Naive thymus-derived CD4-positive, alpha-beta T cell (primary cell): ENCODE data around the gene SUCLG2. TPM values are rescaled to one million over a fixed set of nuclear protein-coding genes. Genes with fewer than 3 reads are reported as not detected.

Experiments used
- ATAC-seq: fragments of 150-1000 bp; cut with Tn5 transposase; 2 replicates; pipeline ENCODE4 v1.10.0; 2021; ENCODE audit warnings: mild to moderate bottlenecking, moderate library complexity
- CTCF ChIA-PET: fragments of 350-600 bp; sonication (Branson Sonifier 250); formaldehyde crosslinking; loops from one replicate; lab custom pipeline; 2021; ENCODE audit warnings: antibody characterized with exemption; lab: Charles Lee
- POLR2A ChIA-PET: fragments of 350-600 bp; sonication (Branson Sonifier 250); formaldehyde crosslinking; loops from one replicate; lab custom pipeline; 2021; ENCODE audit warnings: antibody characterized with exemption, inconsistent platforms; lab: Charles Lee
- DNase-seq, 9 donors: peaks; one replicate each; pipeline versions ENCODE4 v3.0.0 to v3.0.0-alpha.2; 2020 to 2022; ENCODE audit warnings: mixed read lengths in 1 of 9
- H3K27ac ChIP-seq: one replicate; pipeline ENCODE4 v1.7.0; 2013; ENCODE audit warnings: mild to moderate bottlenecking, low read depth, low read length, moderate library complexity
- H3K27me3 ChIP-seq, 2 donors: one replicate each; pipeline ENCODE4 v1.7.0; 2013; ENCODE audit warnings: low read length in 2 of 2, mild to moderate bottlenecking in 2 of 2, moderate library complexity in 2 of 2; ENCODE audit not compliant: control insufficient read depth in 2 of 2, insufficient read depth in 2 of 2
- H3K36me3 ChIP-seq, 3 experiments: 1 replicate in 2 of 3; 2 replicates in 1 of 3; pipeline ENCODE4 v1.7.0; 2013; ENCODE audit warnings: low read length in 3 of 3, mild to moderate bottlenecking in 3 of 3, moderate library complexity in 1 of 3; ENCODE audit not compliant: insufficient read depth in 3 of 3, control insufficient read depth in 2 of 3
- H3K4me1 ChIP-seq, 2 donors: one replicate each; pipeline ENCODE4 v1.7.0; 2013; ENCODE audit warnings: low read length in 2 of 2, mild to moderate bottlenecking in 2 of 2, moderate library complexity in 1 of 2; ENCODE audit not compliant: control insufficient read depth in 2 of 2, insufficient read depth in 2 of 2
- H3K4me3 ChIP-seq: 2 replicates; pipeline ENCODE4 v1.7.0; 2013; ENCODE audit warnings: mild to moderate bottlenecking, low read length
- H3K9me3 ChIP-seq, 3 experiments: 1 replicate in 2 of 3; 2 replicates in 1 of 3; pipeline ENCODE4 v1.7.0; 2013; ENCODE audit warnings: low read length in 3 of 3; ENCODE audit not compliant: control insufficient read depth in 2 of 3
- H3K27ac Mint-ChIP-seq, 9 donors: one replicate each; pipeline ENCODE4 v1.8.0; 2020 to 2022; ENCODE audit warnings: mixed read lengths in 9 of 9, mild to moderate bottlenecking in 8 of 9, moderate library complexity in 5 of 9, inconsistent platforms in 2 of 9
- H3K27me3 Mint-ChIP-seq, 5 donors: one replicate each; pipeline ENCODE4 v1.8.0; 2021 to 2022; ENCODE audit warnings: mixed read lengths in 5 of 5, mild to moderate bottlenecking in 1 of 5
- H3K36me3 Mint-ChIP-seq, 5 donors: one replicate each; pipeline ENCODE4 v1.8.0; 2020 to 2022; ENCODE audit warnings: mixed read lengths in 5 of 5, mild to moderate bottlenecking in 3 of 5, inconsistent platforms in 1 of 5
- H3K4me1 Mint-ChIP-seq, 7 donors: one replicate each; pipeline ENCODE4 v1.8.0; 2020 to 2022; ENCODE audit warnings: mixed read lengths in 7 of 7, mild to moderate bottlenecking in 3 of 7, inconsistent platforms in 1 of 7
- H3K4me3 Mint-ChIP-seq, 10 donors: one replicate each; pipeline ENCODE4 v1.8.0; 2020 to 2022; ENCODE audit warnings: mild to moderate bottlenecking in 10 of 10, mixed read lengths in 10 of 10, moderate library complexity in 6 of 10, inconsistent platforms in 2 of 10
- H3K9me3 Mint-ChIP-seq, 11 donors: one replicate each; pipeline ENCODE4 v1.8.0; 2020 to 2022; ENCODE audit warnings: mixed read lengths in 11 of 11, mild to moderate bottlenecking in 4 of 11, inconsistent platforms in 1 of 11, moderate library complexity in 1 of 11
- intact Hi-C, 2 donors: fragments of 100-400 bp; cut with micrococcal nuclease; formaldehyde crosslinking; loops; one replicate each; pipeline ENCODE4 v1.15.1; 2023
- polyA plus RNA-seq, 2 donors: library from polyadenylated mRNA; unstranded; fragments of 300-500 nt; fragmentation: Illumina TruSeq; gene quantifications; one replicate each; pipeline ENCODE4 v1.2.3, GENCODE V29; 2021
- total RNA-seq, 6 experiments: library from RNA in 5 of 6; stranded (reverse) in 5 of 6; gene quantifications; 1 replicate in 5 of 6; 2 replicates in 1 of 6; pipeline ENCODE4 v1.2.3 and lab custom pipeline; 2021 to 2026

SUCLG2 gene
- total and polyA plus RNA-seq, 7 experiments from 2014 or later: 49.7 to 97.9 (median 64.7) TPM

GRCh38 chr3:67453628-67454027 is 200.8 kb downstream of the SUCLG2 start:
- POLR2A ChIA-PET: no interaction called here
- ATAC-seq (no peak), DNase-seq (no peak)
- Histone ChIP-seq H3K4me1 (no peaks in the 10 kb centered on the region), H3K9me3 (no peaks in the 10 kb centered on the region), H3K27me3 (no peaks in the 10 kb centered on the region), H3K36me3 (no peaks in the 10 kb centered on the region), H3K27ac (no peak overlapping the region), H3K4me3 (no peak overlapping the region)
- Mint-ChIP-seq H3K4me1 (peaks cover 2 to 17% (median 7%) of the 10 kb centered on the region in 7 donors), H3K4me3 (no peak overlapping the region), H3K36me3 (peaks cover 5 to 54% (median 30%) of the 10 kb centered on the region in 5 donors), H3K27ac (peak overlapping the region in 1 of 9 donors; percentile 26), H3K9me3 (peaks cover 0 to 2% (median 0%) of the 10 kb centered on the region in 11 donors), H3K27me3 (no peaks in the 10 kb centered on the region)
- intact Hi-C loops: no loop called here
- CTCF ChIA-PET: no interaction called here

- peak overlapping the region in 1 of 9 donors; percentile 31 for H3K27ac Mint-ChIP-seq
- H3K4me3 ChIP-seq: no peak overlapping the region
- H3K4me1 Mint-ChIP-seq: peaks cover 0 to 13% (median 0%) of the 10 kb centered on the region in 7 donors
- peaks cover 0 to 2% (median 0%) of the 10 kb centered on the region in 11 donors for H3K9me3 Mint-ChIP-seq
- H3K4me1 ChIP-seq: no peaks in the 10 kb centered on the region
- POLR2A ChIA-PET: no interaction called here
- H3K27ac ChIP-seq: no peak overlapping the region
- no peak for DNase-seq
- H3K4me3 Mint-ChIP-seq: no peak overlapping the region
- no peaks in the 10 kb centered on the region for H3K27me3 ChIP-seq
- no peak for ATAC-seq
- no peaks in the 10 kb centered on the region for H3K9me3 ChIP-seq
- H3K27me3 Mint-ChIP-seq: no peaks in the 10 kb centered on the region
- intact Hi-C loops: no loop called here
- CTCF ChIA-PET: no interaction called here
- H3K36me3 Mint-ChIP-seq: peaks cover 5 to 38% (median 17%) of the 10 kb centered on the region in 5 donors
- H3K36me3 ChIP-seq: no peaks in the 10 kb centered on the region
Measured at GRCh38 chr3:67450153-67450552, 204.3 kb downstream of the SUCLG2 start.

- intact Hi-C loops: no loop called here
- H3K27ac Mint-ChIP-seq: peak overlapping the region in 1 of 9 donors; percentile 21
Measured at GRCh38 chr3:67447393-67447792, 207.0 kb downstream of the SUCLG2 start.

GRCh38 chr3:67437789-67438188 is 216.6 kb downstream of the SUCLG2 start:
- Histone ChIP-seq H3K9me3 (no peaks in the 10 kb centered on the region), H3K27me3 (no peaks in the 10 kb centered on the region), H3K27ac (no peak overlapping the region), H3K4me3 (no peak overlapping the region), H3K36me3 (peaks cover 0 to 9% (median 0%) of the 10 kb centered on the region in 3 experiments), H3K4me1 (no peaks in the 10 kb centered on the region)
- POLR2A ChIA-PET: no interaction called here
- ATAC-seq (no peak), DNase-seq (no peak)
- intact Hi-C loops: no loop called here
- H3K27ac Mint-ChIP-seq: peak overlapping the region in 1 of 9 donors; percentile 46
- CTCF ChIA-PET: no interaction called here
- H3K4me3 Mint-ChIP-seq: no peak overlapping the region
- peaks cover 0 to 14% (median 4%) of the 10 kb centered on the region in 11 donors for H3K9me3 Mint-ChIP-seq
- H3K27me3 Mint-ChIP-seq: no peaks in the 10 kb centered on the region
- peaks cover 0 to 34% (median 27%) of the 10 kb centered on the region in 7 donors for H3K4me1 Mint-ChIP-seq
- peaks cover 20 to 71% (median 64%) of the 10 kb centered on the region in 5 donors for H3K36me3 Mint-ChIP-seq

More at GRCh38 chr3:67447393-67447792, 207.0 kb downstream of the SUCLG2 start:
- Histone ChIP-seq H3K36me3 (no peaks in the 10 kb centered on the region), H3K9me3 (no peaks in the 10 kb centered on the region), H3K27ac (no peak overlapping the region), H3K4me3 (no peak overlapping the region), H3K27me3 (no peaks in the 10 kb centered on the region), H3K4me1 (no peaks in the 10 kb centered on the region)
- Mint-ChIP-seq H3K4me1 (peaks cover 0 to 12% (median 0%) of the 10 kb centered on the region in 7 donors), H3K36me3 (peaks cover 5 to 25% (median 16%) of the 10 kb centered on the region in 5 donors), H3K4me3 (no peak overlapping the region), H3K9me3 (peaks cover 0 to 5% (median 3%) of the 10 kb centered on the region in 11 donors), H3K27me3 (no peaks in the 10 kb centered on the region)
- ATAC-seq: no peak
- CTCF ChIA-PET: no interaction called here
- no peak for DNase-seq
- POLR2A ChIA-PET: no interaction called here

GRCh38 chr3:67437090-67437489 is 217.3 kb downstream of the SUCLG2 start:
- ChIA-PET POLR2A (no interaction called here), CTCF (interaction anchor here (0.7 kb wide), 1 partner anchor 56 kb away, joined by 4 read pairs; no protein-coding TSS in a partner anchor)
- DNase-seq (no peak), ATAC-seq (no peak)
- H3K27ac Mint-ChIP-seq: peak overlapping the region in 1 of 9 donors; percentile 69
- peaks cover 0 to 19% (median 5%) of the 10 kb centered on the region in 11 donors for H3K9me3 Mint-ChIP-seq
- intact Hi-C loops: no loop called here
- H3K4me3 Mint-ChIP-seq: no peak overlapping the region
- H3K4me3 ChIP-seq: no peak overlapping the region
- H3K36me3 ChIP-seq: peaks cover 0 to 10% (median 0%) of the 10 kb centered on the region in 3 experiments
- peaks cover 18 to 74% (median 67%) of the 10 kb centered on the region in 5 donors for H3K36me3 Mint-ChIP-seq
- H3K9me3 ChIP-seq: no peaks in the 10 kb centered on the region
- no peaks in the 10 kb centered on the region for H3K4me1 ChIP-seq
- no peaks in the 10 kb centered on the region for H3K27me3 ChIP-seq
- no peak overlapping the region for H3K27ac ChIP-seq
- H3K27me3 Mint-ChIP-seq: no peaks in the 10 kb centered on the region
- peaks cover 0 to 36% (median 27%) of the 10 kb centered on the region in 7 donors for H3K4me1 Mint-ChIP-seq

- CTCF ChIA-PET: no interaction called here
- H3K27ac Mint-ChIP-seq: no peak overlapping the region
- peaks cover 2 to 31% (median 6%) of the 10 kb centered on the region in 11 donors for H3K9me3 Mint-ChIP-seq
- no peak for DNase-seq
- Histone ChIP-seq H3K9me3 (no peaks in the 10 kb centered on the region), H3K27ac (no peak overlapping the region), H3K4me1 (no peaks in the 10 kb centered on the region), H3K27me3 (no peaks in the 10 kb centered on the region), H3K4me3 (no peak overlapping the region), H3K36me3 (peaks cover 0 to 12% (median 3%) of the 10 kb centered on the region in 3 experiments)
- intact Hi-C loops: no loop called here
- H3K4me1 Mint-ChIP-seq: peaks cover 0 to 25% (median 19%) of the 10 kb centered on the region in 7 donors
- H3K36me3 Mint-ChIP-seq: peaks cover 8 to 72% (median 70%) of the 10 kb centered on the region in 5 donors
- POLR2A ChIA-PET: no interaction called here
- H3K4me3 Mint-ChIP-seq: no peak overlapping the region
- ATAC-seq: no peak
- no peaks in the 10 kb centered on the region for H3K27me3 Mint-ChIP-seq
Measured at GRCh38 chr3:67433109-67433508, 221.3 kb downstream of the SUCLG2 start.

- ChIA-PET POLR2A (no interaction called here), CTCF (no interaction called here)
- ATAC-seq: no peak
Measured at GRCh38 chr3:67431887-67432286, 222.5 kb downstream of the SUCLG2 start.

More at GRCh38 chr3:67431887-67432286, 222.5 kb downstream of the SUCLG2 start:
- Mint-ChIP-seq H3K4me1 (peaks cover 0 to 22% (median 16%) of the 10 kb centered on the region in 7 donors), H3K36me3 (peaks cover 9 to 74% (median 67%) of the 10 kb centered on the region in 5 donors), H3K27ac (no peak overlapping the region), H3K9me3 (peaks cover 0 to 31% (median 6%) of the 10 kb centered on the region in 11 donors), H3K4me3 (no peak overlapping the region), H3K27me3 (no peaks in the 10 kb centered on the region)
- intact Hi-C loops: no loop called here
- H3K4me1 ChIP-seq: no peaks in the 10 kb centered on the region
- no peak overlapping the region for H3K27ac ChIP-seq
- no peak for DNase-seq
- peaks cover 0 to 12% (median 3%) of the 10 kb centered on the region in 3 experiments for H3K36me3 ChIP-seq
- H3K9me3 ChIP-seq: no peaks in the 10 kb centered on the region
- H3K4me3 ChIP-seq: no peak overlapping the region
- no peaks in the 10 kb centered on the region for H3K27me3 ChIP-seq
